22Rv1 (cell line): Measurements from ENCODE around the gene SLC7A14.

Experiments
- H3K27ac ChIP-seq: fragments of 450-650 bp; 2 replicates; pipeline ENCODE4 v1.5.1; 2017
- CTCF ChIP-seq: fragments of 450-650 bp; IDR thresholded peaks from 2 replicates; pipeline ENCODE4 v1.5.1; 2017; ENCODE audit warnings: mild to moderate bottlenecking
- ZFX ChIP-seq: fragments of 450-650 bp; IDR thresholded peaks from 2 replicates; pipeline ENCODE4 v1.6.1; 2017; ENCODE audit warnings: antibody characterized with exemption, borderline replicate concordance

Gene SLC7A14

GRCh38 chr3:170491901-170492300, 94.0 kb downstream of the SLC7A14 start:
- TF ChIP-seq ZFX, result no peak
- no peak for TF ChIP-seq CTCF
- H3K27ac ChIP-seq, result peak overlapping the region; percentile 67

GRCh38 chr3:170490828-170491560, 94.9 kb downstream of the SLC7A14 start:
- no peak overlapping the region for H3K27ac ChIP-seq
- no peak for TF ChIP-seq ZFX
- no peak for TF ChIP-seq CTCF

- H3K27ac ChIP-seq, result no peak overlapping the region
- TF ChIP-seq CTCF (no peak), ZFX (no peak)
These were observed 97.1 kb downstream of the SLC7A14 start for GRCh38 chr3:170488802-170489201.

GRCh38 chr3:170487031-170487430, 98.8 kb downstream of the SLC7A14 start:
- no peak overlapping the region for H3K27ac ChIP-seq
- TF ChIP-seq CTCF (no peak), ZFX (no peak)

- TF ChIP-seq ZFX (no peak), CTCF (no peak)
- no peak overlapping the region for H3K27ac ChIP-seq
These were observed 99.5 kb downstream of the SLC7A14 start for GRCh38 chr3:170486398-170486797.

GRCh38 chr3:170485696-170486095, 100.2 kb downstream of the SLC7A14 start:
- TF ChIP-seq ZFX (no peak), CTCF (no peak)
- H3K27ac ChIP-seq, result no peak overlapping the region

- no peak for TF ChIP-seq CTCF
- TF ChIP-seq ZFX, result no peak
- no peak overlapping the region for H3K27ac ChIP-seq
These were observed 100.6 kb downstream of the SLC7A14 start for GRCh38 chr3:170485294-170485693.
